Medulla oblongata (tissue), 1 donor: ENCODE measurements around the gene MYL1.

ENCODE experiments used
- DNase-seq: peaks from one replicate; pipeline ENCODE4 v3.0.0-alpha.2; 2015; ENCODE audit errors: extremely low spot score

MYL1 gene

GRCh38 chr2:210315015-210315788 lies at the start of gene MYL1:
Gene MYL1 (minus strand): TSS chr2:210315174. CDS start chr2:210315042, 132 bp downstream.
- no peak for DNase-seq

- DNase-seq: peak; percentile 7
Observed at GRCh38 chr2:210363876-210364275, 48.9 kb upstream of the MYL1 start.

- DNase-seq: no peak
Observed at GRCh38 chr2:210363261-210363660, 48.3 kb upstream of the MYL1 start.

- DNase-seq: no peak
Observed at GRCh38 chr2:210360412-210360811, 45.4 kb upstream of the MYL1 start.

- no peak for DNase-seq
Observed at GRCh38 chr2:210356944-210357343, 42.0 kb upstream of the MYL1 start.

- no peak for DNase-seq
Observed at GRCh38 chr2:210337159-210337558, 22.2 kb upstream of the MYL1 start.

GRCh38 chr2:210324906-210325305 lies 9.9 kb upstream of the MYL1 start:
- DNase-seq: no peak

- DNase-seq: no peak
Observed at GRCh38 chr2:210324458-210324857, 9.5 kb upstream of the MYL1 start.

GRCh38 chr2:210323003-210323402 lies 8.0 kb upstream of the MYL1 start:
- no peak for DNase-seq

- DNase-seq: no peak
Observed at GRCh38 chr2:210318891-210319290, 3.9 kb upstream of the MYL1 start.

GRCh38 chr2:210318486-210318885 lies 3.5 kb upstream of the MYL1 start:
- DNase-seq: no peak

- DNase-seq: no peak
Observed at GRCh38 chr2:210310550-210310949, 4.4 kb downstream of the MYL1 start.

- no peak for DNase-seq
Observed at GRCh38 chr2:210309548-210310233, 5.3 kb downstream of the MYL1 start.

- DNase-seq: no peak
Observed at GRCh38 chr2:210303498-210303897, 11.5 kb downstream of the MYL1 start.

GRCh38 chr2:210302326-210302725 lies 12.6 kb downstream of the MYL1 start:
- no peak for DNase-seq

- DNase-seq: no peak
Observed at GRCh38 chr2:210299866-210300373, 15.1 kb downstream of the MYL1 start.

- no peak for DNase-seq
Observed at GRCh38 chr2:210288408-210288807, 26.6 kb downstream of the MYL1 start.

- DNase-seq: no peak
Observed at GRCh38 chr2:210287301-210287700, 27.7 kb downstream of the MYL1 start.

GRCh38 chr2:210286123-210286680 lies 28.8 kb downstream of the MYL1 start:
- no peak for DNase-seq

GRCh38 chr2:210277133-210277532 lies 37.8 kb downstream of the MYL1 start:
- no peak for DNase-seq

- no peak for DNase-seq
Observed at GRCh38 chr2:210271300-210271699, 43.7 kb downstream of the MYL1 start.

- no peak for DNase-seq
Observed at GRCh38 chr2:210269148-210269547, 45.8 kb downstream of the MYL1 start.

- DNase-seq: no peak
Observed at GRCh38 chr2:210268281-210268680, 46.7 kb downstream of the MYL1 start.
